CD8-positive, alpha-beta memory T cell (primary cell): ENCODE results near the gene ID4. TPM values are rescaled to one million over a fixed set of nuclear protein-coding genes. Genes with fewer than 3 reads are reported as not detected.

Experiments used
- CTCF ChIA-PET: fragments of 350-600 bp; sonication (Branson Sonifier 250); formaldehyde crosslinking; loops from one replicate; lab custom pipeline; 2021; ENCODE audit warnings: antibody characterized with exemption; lab: Charles Lee
- POLR2A ChIA-PET: fragments of 350-600 bp; sonication (Branson Sonifier 250); formaldehyde crosslinking; loops from one replicate; lab custom pipeline; 2021; ENCODE audit warnings: antibody characterized with exemption; lab: Charles Lee
- DNase-seq, 5 donors: peaks; one replicate each; pipeline versions ENCODE4 v3.0.0 to v3.0.0-alpha.2; 2020 to 2022; ENCODE audit warnings: mixed read lengths in 1 of 5
- H3K27ac ChIP-seq: one replicate; pipeline ENCODE4 v1.7.0; 2013; ENCODE audit warnings: low read depth, mild to moderate bottlenecking, low read length, moderate library complexity
- H3K27me3 ChIP-seq: 2 replicates; pipeline ENCODE4 v1.7.0; 2013; ENCODE audit warnings: low read length, mild to moderate bottlenecking; ENCODE audit not compliant: insufficient read depth, poor library complexity, severe bottlenecking
- H3K36me3 ChIP-seq: 2 replicates; pipeline ENCODE4 v1.7.0; 2013; ENCODE audit warnings: mild to moderate bottlenecking, low read length, moderate library complexity; ENCODE audit not compliant: insufficient read depth
- H3K4me1 ChIP-seq: 2 replicates; pipeline ENCODE4 v1.7.0; 2013; ENCODE audit warnings: mild to moderate bottlenecking, low read length, moderate library complexity; ENCODE audit not compliant: insufficient read depth
- H3K4me3 ChIP-seq: 2 replicates; pipeline ENCODE4 v1.7.0; 2013; ENCODE audit warnings: mild to moderate bottlenecking, low read length
- H3K9me3 ChIP-seq: 2 replicates; pipeline ENCODE4 v1.7.0; 2013; ENCODE audit warnings: mild to moderate bottlenecking, low read length
- H3K27ac Mint-ChIP-seq, 8 donors: one replicate each; pipeline ENCODE4 v1.8.0; 2020 to 2021; ENCODE audit warnings: mixed read lengths in 8 of 8, mild to moderate bottlenecking in 6 of 8, inconsistent platforms in 3 of 8, moderate library complexity in 3 of 8
- H3K27me3 Mint-ChIP-seq, 2 donors: one replicate each; pipeline ENCODE4 v1.8.0; 2020 to 2021; ENCODE audit warnings: mixed read lengths in 2 of 2, mild to moderate bottlenecking in 1 of 2, moderate library complexity in 1 of 2
- H3K36me3 Mint-ChIP-seq, 3 donors: one replicate each; pipeline ENCODE4 v1.8.0; 2020 to 2021; ENCODE audit warnings: mixed read lengths in 3 of 3, inconsistent platforms in 1 of 3, mild to moderate bottlenecking in 1 of 3
- H3K4me1 Mint-ChIP-seq, 3 donors: one replicate each; pipeline ENCODE4 v1.8.0; 2020 to 2021; ENCODE audit warnings: mixed read lengths in 3 of 3, inconsistent platforms in 1 of 3, mild to moderate bottlenecking in 1 of 3
- H3K4me3 Mint-ChIP-seq, 7 donors: one replicate each; pipeline ENCODE4 v1.8.0; 2020 to 2021; ENCODE audit warnings: mixed read lengths in 7 of 7, mild to moderate bottlenecking in 6 of 7, moderate library complexity in 4 of 7, inconsistent platforms in 2 of 7
- H3K9me3 Mint-ChIP-seq, 5 donors: one replicate each; pipeline ENCODE4 v1.8.0; 2020 to 2022; ENCODE audit warnings: mixed read lengths in 5 of 5, mild to moderate bottlenecking in 3 of 5, moderate library complexity in 2 of 5, inconsistent platforms in 1 of 5
- polyA plus RNA-seq: library from polyadenylated mRNA; unstranded; fragments of 300-500 nt; fragmentation: Illumina TruSeq; gene quantifications from one replicate; pipeline ENCODE4 v1.2.3, GENCODE V29; 2021
- total RNA-seq, 2 experiments: library from RNA; stranded (reverse); gene quantifications; one replicate each; pipeline ENCODE4 v1.2.3, GENCODE V29; 2021

The ID4 gene
- total and polyA plus RNA-seq, 3 experiments from 2014 or later: not detected

- no peak overlapping the region for H3K4me3 Mint-ChIP-seq
- H3K36me3 Mint-ChIP-seq: no peaks in the 10 kb centered on the region
- H3K9me3 Mint-ChIP-seq: peaks cover 0 to 5% (median 3%) of the 10 kb centered on the region in 5 donors
- Histone ChIP-seq H3K27ac (no peak overlapping the region), H3K27me3 (no peaks in the 10 kb centered on the region), H3K36me3 (no peaks in the 10 kb centered on the region), H3K4me1 (no peaks in the 10 kb centered on the region), H3K9me3 (no peaks in the 10 kb centered on the region), H3K4me3 (no peak overlapping the region)
- H3K4me1 Mint-ChIP-seq: no peaks in the 10 kb centered on the region
- no peak for DNase-seq
- CTCF ChIA-PET: no interaction called here
- POLR2A ChIA-PET: no interaction called here
- peaks cover 0 to 4% of the 10 kb centered on the region in 2 donors for H3K27me3 Mint-ChIP-seq
- H3K27ac Mint-ChIP-seq: no peak overlapping the region
Observed at GRCh38 chr6:19824058-19824807, 12.9 kb upstream of the ID4 start.

- no peaks in the 10 kb centered on the region for H3K9me3 ChIP-seq
- Mint-ChIP-seq H3K9me3 (peaks cover 0 to 4% (median 3%) of the 10 kb centered on the region in 5 donors), H3K27ac (no peak overlapping the region), H3K27me3 (peaks cover 0 to under 1% of the 10 kb centered on the region in 2 donors), H3K36me3 (no peaks in the 10 kb centered on the region), H3K4me1 (no peaks in the 10 kb centered on the region), H3K4me3 (no peak overlapping the region)
- no peak overlapping the region for H3K4me3 ChIP-seq
- ChIA-PET POLR2A (no interaction called here), CTCF (no interaction called here)
- H3K27me3 ChIP-seq: no peaks in the 10 kb centered on the region
- DNase-seq: no peak
- no peaks in the 10 kb centered on the region for H3K4me1 ChIP-seq
- no peak overlapping the region for H3K27ac ChIP-seq
- H3K36me3 ChIP-seq: no peaks in the 10 kb centered on the region
Observed at GRCh38 chr6:19827247-19827646, 9.9 kb upstream of the ID4 start.

- CTCF ChIA-PET: no interaction called here
- H3K27ac ChIP-seq: no peak overlapping the region
- H3K27me3 Mint-ChIP-seq: peaks cover 3 to 5% of the 10 kb centered on the region in 2 donors
- no peaks in the 10 kb centered on the region for H3K36me3 Mint-ChIP-seq
- no peaks in the 10 kb centered on the region for H3K4me1 ChIP-seq
- H3K9me3 Mint-ChIP-seq: peaks cover 0 to 4% (median 2%) of the 10 kb centered on the region in 5 donors
- no peaks in the 10 kb centered on the region for H3K36me3 ChIP-seq
- H3K9me3 ChIP-seq: no peaks in the 10 kb centered on the region
- no peak for DNase-seq
- H3K4me3 ChIP-seq: no peak overlapping the region
- no peaks in the 10 kb centered on the region for H3K4me1 Mint-ChIP-seq
- POLR2A ChIA-PET: no interaction called here
- no peaks in the 10 kb centered on the region for H3K27me3 ChIP-seq
- H3K27ac Mint-ChIP-seq: no peak overlapping the region
- H3K4me3 Mint-ChIP-seq: no peak overlapping the region
Observed at GRCh38 chr6:19827903-19828302, 9.3 kb upstream of the ID4 start.

GRCh38 chr6:19830171-19830570 is 7.0 kb upstream of the ID4 start:
- Mint-ChIP-seq H3K9me3 (peaks cover 0 to 4% (median 0%) of the 10 kb centered on the region in 5 donors), H3K4me1 (no peaks in the 10 kb centered on the region), H3K27ac (no peak overlapping the region), H3K27me3 (peaks cover 11 to 12% of the 10 kb centered on the region in 2 donors), H3K36me3 (no peaks in the 10 kb centered on the region), H3K4me3 (no peak overlapping the region)
- Histone ChIP-seq H3K27me3 (no peaks in the 10 kb centered on the region), H3K4me3 (no peak overlapping the region), H3K27ac (no peak overlapping the region), H3K36me3 (no peaks in the 10 kb centered on the region), H3K4me1 (no peaks in the 10 kb centered on the region), H3K9me3 (no peaks in the 10 kb centered on the region)
- ChIA-PET CTCF (no interaction called here), POLR2A (no interaction called here)
- DNase-seq: no peak

- no peaks in the 10 kb centered on the region for H3K36me3 Mint-ChIP-seq
- H3K9me3 Mint-ChIP-seq: peaks cover 0 to 4% (median 3%) of the 10 kb centered on the region in 5 donors
- POLR2A ChIA-PET: no interaction called here
Observed at GRCh38 chr6:19831358-19831757, 5.8 kb upstream of the ID4 start.

GRCh38 chr6:19833947-19834346 is 3.2 kb upstream of the ID4 start:
- no peaks in the 10 kb centered on the region for H3K27me3 ChIP-seq
- H3K9me3 ChIP-seq: no peaks in the 10 kb centered on the region
- no peak for DNase-seq
- H3K4me3 Mint-ChIP-seq: no peak overlapping the region
- H3K27ac ChIP-seq: no peak overlapping the region
- H3K4me1 ChIP-seq: no peaks in the 10 kb centered on the region
- H3K36me3 Mint-ChIP-seq: peaks cover 0 to under 1% (median 0%) of the 10 kb centered on the region in 3 donors
- ChIA-PET CTCF (no interaction called here), POLR2A (no interaction called here)
- H3K36me3 ChIP-seq: no peaks in the 10 kb centered on the region
- peaks cover 0 to 2% (median under 1%) of the 10 kb centered on the region in 3 donors for H3K4me1 Mint-ChIP-seq
- H3K4me3 ChIP-seq: no peak overlapping the region
- H3K27ac Mint-ChIP-seq: no peak overlapping the region
- peaks cover 24 to 29% of the 10 kb centered on the region in 2 donors for H3K27me3 Mint-ChIP-seq
- H3K9me3 Mint-ChIP-seq: peaks cover 0 to 6% (median 3%) of the 10 kb centered on the region in 5 donors

More at GRCh38 chr6:19831358-19831757, 5.8 kb upstream of the ID4 start:
- CTCF ChIA-PET: no interaction called here
- no peak overlapping the region for H3K4me3 ChIP-seq
- no peaks in the 10 kb centered on the region for H3K27me3 ChIP-seq
- H3K27ac ChIP-seq: no peak overlapping the region
- H3K9me3 ChIP-seq: no peaks in the 10 kb centered on the region
- H3K4me1 Mint-ChIP-seq: no peaks in the 10 kb centered on the region
- H3K36me3 ChIP-seq: no peaks in the 10 kb centered on the region
- peaks cover 18 to 20% of the 10 kb centered on the region in 2 donors for H3K27me3 Mint-ChIP-seq
- no peaks in the 10 kb centered on the region for H3K4me1 ChIP-seq
- no peak overlapping the region for H3K27ac Mint-ChIP-seq
- no peak overlapping the region for H3K4me3 Mint-ChIP-seq
- DNase-seq: no peak

GRCh38 chr6:19834858-19835257 is 2.3 kb upstream of the ID4 start:
- POLR2A ChIA-PET: no interaction called here
- no peaks in the 10 kb centered on the region for H3K9me3 ChIP-seq
- H3K4me1 ChIP-seq: no peaks in the 10 kb centered on the region
- CTCF ChIA-PET: no interaction called here
- H3K36me3 Mint-ChIP-seq: peaks cover 0 to 5% (median 0%) of the 10 kb centered on the region in 3 donors
- peaks cover 0 to 13% (median 4%) of the 10 kb centered on the region in 5 donors for H3K9me3 Mint-ChIP-seq
- no peaks in the 10 kb centered on the region for H3K27me3 ChIP-seq
- H3K27ac ChIP-seq: no peak overlapping the region
- no peak overlapping the region for H3K4me3 Mint-ChIP-seq
- no peaks in the 10 kb centered on the region for H3K36me3 ChIP-seq
- H3K27ac Mint-ChIP-seq: no peak overlapping the region
- peaks cover 30 to 38% of the 10 kb centered on the region in 2 donors for H3K27me3 Mint-ChIP-seq
- no peak overlapping the region for H3K4me3 ChIP-seq
- H3K4me1 Mint-ChIP-seq: peaks cover 0 to 5% (median 5%) of the 10 kb centered on the region in 3 donors
- DNase-seq: no peak

GRCh38 chr6:19835605-19836004 is 1.6 kb upstream of the ID4 start:
- Mint-ChIP-seq H3K4me3 (no peak overlapping the region), H3K36me3 (peaks cover 0 to 5% (median 0%) of the 10 kb centered on the region in 3 donors), H3K27ac (no peak overlapping the region), H3K27me3 (peaks cover 36 to 46% of the 10 kb centered on the region in 2 donors), H3K9me3 (peaks cover 0 to 13% (median 4%) of the 10 kb centered on the region in 5 donors), H3K4me1 (peaks cover 0 to 5% (median 5%) of the 10 kb centered on the region in 3 donors)
- H3K27ac ChIP-seq: no peak overlapping the region
- no peak for DNase-seq
- H3K9me3 ChIP-seq: no peaks in the 10 kb centered on the region
- no peaks in the 10 kb centered on the region for H3K27me3 ChIP-seq
- H3K4me1 ChIP-seq: no peaks in the 10 kb centered on the region
- ChIA-PET CTCF (no interaction called here), POLR2A (no interaction called here)
- H3K4me3 ChIP-seq: no peak overlapping the region
- H3K36me3 ChIP-seq: no peaks in the 10 kb centered on the region
